Activated naive CD4-positive, alpha-beta T cell treated with anti-CD3 and anti-CD28 coated beads, Interleukin-2, amount 10 ng/mL, durations not matched to agents 7 days and 5 days (primary cell): ENCODE measurements around the gene CMKLR1.

Source experiments
- CTCF ChIA-PET: fragments of 350-600 bp; sonication (Branson Sonifier 250); formaldehyde crosslinking; loops from one replicate; lab custom pipeline; 2021; ENCODE audit warnings: antibody characterized with exemption; lab: Charles Lee
- DNase-seq: peaks from one replicate; pipeline ENCODE4 v3.0.0-alpha.2; 2020
- H3K27ac Mint-ChIP-seq: one replicate; pipeline ENCODE4 v1.8.0; 2021; ENCODE audit warnings: mild to moderate bottlenecking, moderate library complexity, mixed read lengths
- H3K27me3 Mint-ChIP-seq: one replicate; pipeline ENCODE4 v1.8.0; 2021; ENCODE audit warnings: mild to moderate bottlenecking, mixed read lengths
- H3K36me3 Mint-ChIP-seq: one replicate; pipeline ENCODE4 v1.8.0; 2021; ENCODE audit warnings: mixed read lengths
- H3K4me1 Mint-ChIP-seq: one replicate; pipeline ENCODE4 v1.8.0; 2021; ENCODE audit warnings: mixed read lengths
- H3K4me3 Mint-ChIP-seq: one replicate; pipeline ENCODE4 v1.8.0; 2021; ENCODE audit warnings: mild to moderate bottlenecking, moderate library complexity, mixed read lengths
- H3K9me3 Mint-ChIP-seq: one replicate; pipeline ENCODE4 v1.8.0; 2021; ENCODE audit warnings: mixed read lengths

Gene CMKLR1

DNA sequence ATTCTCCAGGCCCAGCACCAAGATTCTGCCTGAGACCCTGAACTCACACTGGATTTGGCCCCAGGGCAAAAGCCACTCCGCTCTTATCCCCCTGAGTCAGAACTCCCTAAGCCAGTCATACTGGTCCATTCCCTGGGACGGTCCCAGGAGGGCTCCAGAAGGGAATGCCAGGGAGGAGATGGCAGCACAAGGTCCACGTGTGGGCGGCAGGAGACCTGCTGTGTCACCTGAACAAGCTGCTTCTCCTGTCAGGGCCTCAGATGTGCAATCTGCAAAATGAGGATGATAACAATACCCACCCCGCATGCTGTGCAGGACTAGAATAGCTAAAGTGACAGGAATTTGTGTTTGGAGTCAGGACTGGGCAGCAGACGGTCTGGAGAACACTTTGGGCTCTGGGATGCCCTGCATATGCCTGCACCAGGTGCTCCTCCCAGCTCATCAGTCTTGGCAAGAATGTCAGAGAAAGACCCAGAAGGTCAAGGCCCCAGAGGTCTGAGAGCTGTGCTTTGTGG, 40.3 kb downstream of the CMKLR1 start:
- Mint-ChIP-seq H3K9me3 (no peaks in the 10 kb centered on the region), H3K27ac (no peak overlapping the region)

DNA sequence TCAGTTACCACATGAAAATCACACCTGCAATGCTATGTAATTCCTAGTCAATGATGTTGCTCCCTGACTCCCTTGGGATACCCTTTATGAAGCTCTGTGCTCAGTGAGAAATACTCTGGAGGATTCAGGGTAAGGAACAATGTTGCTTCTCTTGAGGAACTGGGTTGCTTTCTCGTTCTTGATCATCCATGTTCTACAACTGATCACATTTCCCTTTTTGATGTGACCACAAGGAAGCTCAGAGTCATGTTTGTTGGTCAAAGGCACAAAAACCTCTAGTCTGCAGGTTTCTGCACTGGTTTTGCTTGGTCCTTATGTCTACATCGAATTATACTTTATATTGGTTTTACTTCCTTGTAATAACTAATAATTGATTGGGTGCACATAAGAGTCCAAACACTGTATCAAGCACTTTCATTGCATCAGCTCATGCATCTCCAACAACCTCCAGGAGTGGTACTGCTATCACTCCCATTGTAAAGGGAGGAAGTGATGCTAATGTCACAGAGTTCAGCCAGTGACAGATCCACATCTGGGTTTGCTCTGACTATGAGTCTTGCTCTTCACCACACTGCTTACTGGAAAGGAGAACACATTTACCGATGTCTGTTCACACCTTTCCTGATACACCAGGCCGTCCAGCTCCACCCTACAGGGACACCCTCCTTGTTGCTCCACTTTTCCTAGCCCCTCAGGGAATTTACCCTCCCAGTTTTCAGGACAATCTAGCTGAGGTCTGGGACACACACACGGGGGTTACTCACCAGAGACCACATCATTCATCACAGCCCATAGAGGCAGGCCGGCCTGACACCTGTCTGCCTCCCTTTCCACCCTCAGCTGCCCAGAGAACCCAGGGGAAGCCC, 41.0 kb downstream of the CMKLR1 start:
- H3K9me3 Mint-ChIP-seq, result no peaks in the 10 kb centered on the region
- H3K4me1 Mint-ChIP-seq, result peaks cover 3% of the 10 kb centered on the region
- H3K27ac Mint-ChIP-seq, result no peak overlapping the region
- no peaks in the 10 kb centered on the region for H3K36me3 Mint-ChIP-seq
- peaks cover 25% of the 10 kb centered on the region for H3K27me3 Mint-ChIP-seq
- no peak for DNase-seq
- no peak overlapping the region for H3K4me3 Mint-ChIP-seq
- CTCF ChIA-PET, result no interaction called here

More for the DNA sequence above, 40.3 kb downstream of the CMKLR1 start:
- Mint-ChIP-seq H3K36me3 (no peaks in the 10 kb centered on the region), H3K4me1 (peaks cover 3% of the 10 kb centered on the region), H3K27me3 (peaks cover 28% of the 10 kb centered on the region), H3K4me3 (no peak overlapping the region)
- DNase-seq, result no peak
- CTCF ChIA-PET, result no interaction called here

DNA sequence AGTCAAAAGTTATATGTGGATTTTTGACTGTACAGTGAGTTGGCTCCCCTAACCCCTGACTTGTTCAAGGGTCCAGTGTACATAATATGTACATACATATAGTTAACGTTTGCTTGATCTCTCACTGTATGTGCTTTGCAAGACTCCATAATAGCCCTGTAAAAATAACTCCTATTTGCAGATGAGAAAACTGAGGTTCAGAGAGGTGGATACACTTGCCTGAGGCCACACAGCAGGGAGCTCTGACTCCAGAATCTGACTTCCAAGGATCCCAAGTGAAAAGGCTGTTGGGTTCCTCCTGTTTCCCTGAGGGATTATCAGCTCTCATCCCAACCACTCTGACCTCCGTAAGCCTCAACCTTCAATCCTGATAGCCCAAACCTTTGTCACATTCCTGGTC, 41.7 kb downstream of the CMKLR1 start:
- CTCF ChIA-PET, result no interaction called here
- Mint-ChIP-seq H3K27ac (no peak overlapping the region), H3K36me3 (no peaks in the 10 kb centered on the region), H3K4me3 (no peak overlapping the region), H3K4me1 (peaks cover 3% of the 10 kb centered on the region), H3K27me3 (peaks cover 26% of the 10 kb centered on the region), H3K9me3 (no peaks in the 10 kb centered on the region)
- DNase-seq, result no peak

DNA sequence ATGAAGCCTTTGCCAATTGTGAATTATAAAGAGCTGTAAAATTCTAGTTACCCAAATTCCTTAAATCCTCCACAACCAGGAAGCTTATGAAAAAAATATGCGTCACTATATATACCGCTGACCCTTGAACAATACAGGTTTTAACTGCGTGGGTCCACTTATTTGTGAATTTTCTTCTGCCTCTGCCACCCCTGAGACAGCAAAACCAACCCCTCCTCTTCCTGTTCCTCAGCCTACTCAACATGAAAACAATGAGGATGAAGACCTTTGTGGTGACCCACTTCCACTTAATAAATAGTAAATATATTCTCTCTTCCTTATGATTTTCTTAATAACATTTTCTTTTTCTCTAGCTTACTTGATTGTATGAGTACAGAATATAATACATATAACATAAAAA, 42.2 kb downstream of the CMKLR1 start:
- peaks cover 3% of the 10 kb centered on the region for H3K4me1 Mint-ChIP-seq
- peaks cover 31% of the 10 kb centered on the region for H3K27me3 Mint-ChIP-seq
- no peak overlapping the region for H3K27ac Mint-ChIP-seq
- H3K36me3 Mint-ChIP-seq, result no peaks in the 10 kb centered on the region
- no peak overlapping the region for H3K4me3 Mint-ChIP-seq
- CTCF ChIA-PET, result no interaction called here
- no peaks in the 10 kb centered on the region for H3K9me3 Mint-ChIP-seq
- DNase-seq, result no peak

DNA sequence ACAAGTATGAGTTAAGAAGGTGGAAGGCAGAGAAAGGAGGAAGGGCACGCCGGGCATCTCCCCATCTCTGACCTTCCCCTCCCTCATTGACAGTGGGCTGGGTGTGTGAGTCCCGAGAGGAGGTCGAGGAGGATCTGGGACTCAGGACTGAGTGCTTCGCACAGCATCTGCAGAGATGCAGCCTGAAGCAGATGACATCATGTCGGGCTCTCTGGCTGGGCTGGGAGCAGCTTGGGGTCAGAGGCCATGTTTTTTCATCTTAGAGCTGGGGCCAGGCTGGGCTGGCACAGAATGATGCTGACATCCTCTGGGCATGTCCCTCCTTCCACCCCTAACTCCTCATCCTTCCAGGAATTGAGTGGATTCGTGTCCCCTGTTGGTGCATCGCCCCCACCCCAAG, 43.5 kb downstream of the CMKLR1 start:
- Mint-ChIP-seq H3K4me3 (no peak overlapping the region), H3K9me3 (no peaks in the 10 kb centered on the region), H3K27ac (no peak overlapping the region), H3K36me3 (no peaks in the 10 kb centered on the region), H3K27me3 (peaks cover 35% of the 10 kb centered on the region), H3K4me1 (peaks cover 3% of the 10 kb centered on the region)
- DNase-seq, result no peak
- CTCF ChIA-PET, result no interaction called here

DNA sequence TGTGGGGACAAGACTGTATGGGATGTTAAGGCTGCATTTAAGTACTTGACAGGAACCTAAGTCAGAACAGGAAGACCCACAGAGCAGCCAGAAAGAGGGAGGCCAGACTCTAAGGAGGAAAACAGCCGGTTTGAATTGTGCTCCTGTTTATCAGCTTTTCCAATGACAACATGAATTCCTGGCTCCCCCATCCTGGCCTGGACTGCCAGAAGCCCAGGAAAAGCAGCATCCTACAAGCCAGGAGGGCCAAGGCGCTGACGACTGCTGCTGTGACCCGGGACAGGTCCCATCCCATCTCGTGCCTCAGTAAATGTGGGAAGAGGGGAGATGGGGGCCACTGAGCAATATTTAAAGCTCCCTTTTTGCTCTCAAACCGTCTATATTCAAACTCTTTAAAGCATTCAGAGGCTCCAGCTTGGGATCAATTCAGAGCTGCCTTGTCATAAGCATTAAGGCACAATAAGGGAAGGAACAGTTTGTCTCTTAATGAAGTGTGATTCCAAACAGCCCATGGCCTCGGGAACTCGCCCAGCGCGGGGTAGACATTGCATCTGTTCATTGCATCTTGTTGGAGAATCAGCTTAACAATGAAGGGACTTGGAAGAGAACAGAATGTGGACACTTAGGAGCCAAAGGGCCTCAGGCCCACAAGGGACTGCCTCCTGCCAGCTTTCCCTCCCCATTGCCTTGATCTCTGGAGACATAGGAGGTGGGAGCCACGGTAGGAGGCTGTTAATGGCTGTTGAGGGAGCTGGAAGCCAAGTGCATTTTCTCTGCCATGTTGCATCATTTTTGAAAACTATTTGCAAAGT, 49.6 kb downstream of the CMKLR1 start:
- peaks cover 20% of the 10 kb centered on the region for H3K27me3 Mint-ChIP-seq
- no peak overlapping the region for H3K4me3 Mint-ChIP-seq
- H3K9me3 Mint-ChIP-seq, result no peaks in the 10 kb centered on the region
- DNase-seq, result no peak
- no peaks in the 10 kb centered on the region for H3K36me3 Mint-ChIP-seq
- no peak overlapping the region for H3K27ac Mint-ChIP-seq
- CTCF ChIA-PET, result no interaction called here
- no peaks in the 10 kb centered on the region for H3K4me1 Mint-ChIP-seq

DNA sequence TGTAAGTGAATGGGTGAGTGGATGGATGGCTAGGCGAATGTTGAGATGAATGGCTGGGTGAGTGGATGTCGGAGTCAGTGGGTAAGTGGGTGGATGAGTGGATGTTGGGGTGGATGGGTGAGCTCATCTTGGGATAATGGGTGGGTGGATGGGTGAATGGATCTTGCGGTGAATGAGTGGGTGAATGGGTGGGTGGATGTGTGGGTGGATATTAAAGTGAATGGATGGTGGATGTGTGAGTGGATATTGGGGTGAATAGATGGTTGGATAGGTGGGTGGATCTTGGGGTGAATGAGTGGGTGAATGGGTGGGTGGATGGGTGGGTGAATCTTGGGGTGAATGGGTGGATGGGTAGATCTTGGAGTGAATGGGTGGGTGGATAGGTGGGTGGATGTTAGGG, 51.9 kb downstream of the CMKLR1 start:
- no peak for DNase-seq

DNA sequence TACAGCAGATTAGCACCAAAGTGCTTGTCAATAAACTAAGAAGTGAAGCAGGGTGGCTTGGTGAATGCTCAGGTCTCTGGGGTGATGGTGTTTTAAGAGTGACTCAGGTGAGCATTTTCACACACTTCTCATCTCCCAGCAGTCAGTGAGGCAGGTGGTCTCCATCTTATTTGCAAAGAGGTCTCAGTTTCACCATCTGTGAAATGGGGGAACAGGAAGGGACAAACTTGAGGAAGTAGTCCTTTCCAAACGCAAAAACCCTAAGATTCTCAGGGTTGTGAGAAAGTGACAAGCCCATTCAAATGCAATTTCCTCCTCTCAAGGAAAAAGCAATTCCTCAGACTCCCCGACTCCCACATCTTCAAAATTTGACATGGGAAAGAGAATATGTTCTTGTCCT, 54.1 kb downstream of the CMKLR1 start:
- Mint-ChIP-seq H3K4me3 (no peak overlapping the region), H3K36me3 (no peaks in the 10 kb centered on the region), H3K27ac (no peak overlapping the region), H3K4me1 (peaks cover 16% of the 10 kb centered on the region), H3K27me3 (peaks cover 33% of the 10 kb centered on the region), H3K9me3 (no peaks in the 10 kb centered on the region)
- no peak for DNase-seq
- CTCF ChIA-PET, result no interaction called here

More for the DNA sequence above, 51.9 kb downstream of the CMKLR1 start:
- Mint-ChIP-seq H3K4me1 (peaks cover 15% of the 10 kb centered on the region), H3K27ac (no peak overlapping the region), H3K4me3 (no peak overlapping the region), H3K9me3 (no peaks in the 10 kb centered on the region), H3K27me3 (peaks cover 25% of the 10 kb centered on the region), H3K36me3 (no peaks in the 10 kb centered on the region)
- CTCF ChIA-PET, result no interaction called here

DNA sequence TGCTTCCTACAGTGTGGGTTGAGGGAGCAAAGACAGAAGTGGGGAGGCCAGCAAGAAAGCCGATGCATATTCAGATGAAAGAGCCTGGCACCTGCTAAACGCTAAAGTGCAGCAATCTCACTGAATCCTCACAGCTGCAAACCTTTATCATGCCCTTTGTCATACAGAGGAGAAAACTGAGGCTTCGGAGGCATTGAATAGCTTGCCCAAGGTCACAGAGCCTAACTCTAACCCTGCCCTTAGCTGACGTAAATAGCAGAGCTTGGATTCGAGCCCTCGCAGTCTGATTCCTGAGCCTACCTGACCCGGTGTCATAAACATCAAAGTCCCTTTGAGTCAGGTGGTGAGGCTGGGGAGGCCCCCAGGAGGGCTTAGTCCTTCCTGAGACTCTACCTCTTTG, 54.9 kb downstream of the CMKLR1 start:
- H3K9me3 Mint-ChIP-seq, result no peaks in the 10 kb centered on the region
- peaks cover 16% of the 10 kb centered on the region for H3K4me1 Mint-ChIP-seq
- no peak overlapping the region for H3K4me3 Mint-ChIP-seq
- CTCF ChIA-PET, result no interaction called here
- peaks cover 37% of the 10 kb centered on the region for H3K27me3 Mint-ChIP-seq
- no peak for DNase-seq
- no peak overlapping the region for H3K27ac Mint-ChIP-seq
- no peaks in the 10 kb centered on the region for H3K36me3 Mint-ChIP-seq

DNA sequence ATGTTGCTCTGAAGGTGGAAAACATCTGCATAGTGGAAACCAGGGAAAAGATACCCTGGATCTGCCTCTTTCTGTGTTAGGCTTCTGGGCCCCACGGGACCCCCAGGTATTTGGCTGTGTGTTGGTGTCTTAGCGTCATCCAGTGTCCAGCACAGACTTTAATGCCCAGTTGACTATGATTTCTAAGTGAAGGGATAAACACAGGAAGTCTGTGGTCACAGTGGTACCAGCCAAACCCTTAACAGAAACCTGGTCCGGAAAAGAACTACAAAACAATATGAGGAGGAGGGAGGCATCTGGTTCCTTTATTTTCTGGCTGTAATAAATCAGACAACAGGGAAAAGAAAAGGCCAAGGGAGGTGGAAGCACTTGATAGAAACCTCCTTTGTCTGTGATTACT, 56.4 kb downstream of the CMKLR1 start:
- peaks cover 32% of the 10 kb centered on the region for H3K27me3 Mint-ChIP-seq
- peaks cover 18% of the 10 kb centered on the region for H3K4me1 Mint-ChIP-seq
- no peaks in the 10 kb centered on the region for H3K36me3 Mint-ChIP-seq
- H3K4me3 Mint-ChIP-seq, result no peak overlapping the region
- no peaks in the 10 kb centered on the region for H3K9me3 Mint-ChIP-seq
- no peak overlapping the region for H3K27ac Mint-ChIP-seq
- CTCF ChIA-PET, result no interaction called here
- DNase-seq, result no peak

DNA sequence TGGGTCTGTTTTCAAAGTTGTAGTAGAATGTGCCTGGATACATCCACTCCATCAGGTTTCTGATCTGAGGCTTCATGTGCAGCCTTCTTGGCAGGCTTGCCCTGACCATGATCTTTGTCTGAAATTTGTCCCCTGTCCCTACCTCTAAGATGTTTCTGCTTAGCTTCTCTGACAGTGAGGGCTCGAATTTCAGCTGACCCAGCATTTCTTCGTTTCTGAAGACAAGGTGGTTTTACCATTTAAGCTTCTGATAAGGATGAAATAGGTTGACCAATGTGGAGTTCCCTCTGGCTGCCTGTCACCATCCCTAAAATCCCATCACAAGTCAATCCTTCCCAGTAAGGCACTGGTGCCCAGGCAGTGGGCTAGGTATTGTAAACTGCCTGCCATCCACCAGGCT, 57.0 kb downstream of the CMKLR1 start:
- CTCF ChIA-PET, result no interaction called here
- Mint-ChIP-seq H3K36me3 (no peaks in the 10 kb centered on the region), H3K4me1 (peaks cover 18% of the 10 kb centered on the region), H3K27me3 (peaks cover 34% of the 10 kb centered on the region), H3K27ac (no peak overlapping the region), H3K9me3 (no peaks in the 10 kb centered on the region), H3K4me3 (no peak overlapping the region)
- no peak for DNase-seq

DNA sequence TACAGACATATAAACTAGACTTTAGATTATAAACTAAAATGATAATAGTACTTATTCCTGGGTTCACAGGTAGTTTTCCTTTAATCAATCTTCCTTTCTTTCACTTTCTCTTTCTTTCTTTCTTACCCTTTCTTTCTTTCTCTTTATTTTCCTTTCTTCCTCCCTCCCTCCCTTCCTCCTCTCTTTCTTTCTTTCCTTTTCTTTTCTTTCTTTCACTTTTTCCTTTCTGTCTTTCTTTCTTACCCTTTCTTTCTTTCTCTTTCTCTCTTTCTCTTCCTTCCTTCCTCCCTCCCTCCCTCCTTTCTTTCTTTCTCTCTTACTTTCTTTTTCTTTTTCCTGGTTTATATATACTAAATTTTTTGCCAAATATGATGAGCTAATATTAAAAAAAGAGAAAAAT, 61.5 kb downstream of the CMKLR1 start:
- no peak for DNase-seq
- Mint-ChIP-seq H3K27ac (no peak overlapping the region), H3K27me3 (peaks cover 26% of the 10 kb centered on the region), H3K4me1 (peaks cover 7% of the 10 kb centered on the region), H3K4me3 (no peak overlapping the region), H3K9me3 (no peaks in the 10 kb centered on the region), H3K36me3 (no peaks in the 10 kb centered on the region)
- CTCF ChIA-PET, result no interaction called here

DNA sequence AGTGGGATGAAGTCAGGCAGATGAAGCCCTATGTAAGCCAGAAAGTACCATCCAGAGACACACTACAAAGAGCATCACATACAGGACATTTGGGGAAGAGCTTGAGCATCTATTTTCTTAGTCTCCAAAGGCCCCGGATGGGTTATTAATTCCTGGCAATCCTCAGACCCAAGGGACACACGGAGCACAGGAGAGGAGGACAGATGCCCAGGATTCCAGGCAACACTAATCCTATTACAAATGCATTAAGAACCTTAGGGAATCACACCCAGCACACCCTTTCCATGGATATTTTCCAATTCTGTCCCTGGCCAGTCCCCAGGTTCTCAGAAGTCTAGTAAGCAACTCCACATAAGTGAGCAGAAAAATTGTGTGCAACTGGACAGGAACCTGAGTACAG, 65.9 kb downstream of the CMKLR1 start:
- H3K4me3 Mint-ChIP-seq, result no peak overlapping the region
- DNase-seq, result no peak
- H3K27me3 Mint-ChIP-seq, result peaks cover 7% of the 10 kb centered on the region
- peaks cover 2% of the 10 kb centered on the region for H3K4me1 Mint-ChIP-seq
- no peak overlapping the region for H3K27ac Mint-ChIP-seq
- H3K9me3 Mint-ChIP-seq, result no peaks in the 10 kb centered on the region
- H3K36me3 Mint-ChIP-seq, result no peaks in the 10 kb centered on the region
- CTCF ChIA-PET, result no interaction called here

DNA sequence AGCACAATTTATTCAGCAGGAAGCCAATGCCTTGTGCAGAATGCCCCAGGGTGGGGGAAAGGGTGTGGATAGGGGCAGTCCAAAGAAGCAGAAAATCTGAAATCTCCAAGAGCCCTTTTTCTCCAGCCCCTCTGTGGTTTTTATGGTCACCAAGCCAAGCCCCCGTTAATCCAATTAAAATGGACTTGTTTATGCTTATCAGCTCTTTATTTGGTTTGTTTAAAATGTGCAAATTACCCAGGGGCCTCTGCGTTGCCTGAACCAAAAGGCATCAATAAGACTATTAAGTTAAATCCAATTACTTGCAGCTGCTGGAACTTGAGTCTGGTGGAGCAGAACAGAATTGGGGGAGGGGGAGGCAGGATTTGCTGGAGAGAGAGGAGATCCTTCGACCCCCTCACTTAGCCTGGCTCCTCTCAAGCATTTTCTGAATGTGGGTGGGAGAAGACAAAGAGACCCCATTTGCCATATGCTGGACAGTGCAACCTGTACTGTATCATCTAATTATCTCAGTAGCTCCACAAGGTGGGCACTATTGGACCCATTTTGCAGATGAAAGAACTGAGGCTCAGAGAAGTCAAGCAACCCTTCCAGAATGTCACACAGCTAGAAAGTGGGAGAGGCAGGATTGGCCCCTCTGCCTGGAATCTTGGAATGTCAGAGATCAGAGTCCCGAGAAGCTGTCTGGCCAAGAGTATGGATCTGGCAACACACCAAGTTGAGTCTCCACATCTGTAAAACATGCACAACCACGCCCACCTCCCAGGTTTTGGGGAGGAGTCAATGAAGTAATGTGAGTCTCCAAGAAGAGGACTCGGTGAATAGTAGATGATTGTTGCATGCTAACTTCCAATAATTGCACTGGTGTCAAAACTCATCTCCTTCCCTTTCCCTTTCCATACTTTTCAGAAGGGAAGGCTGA, 66.9 kb downstream of the CMKLR1 start:
- Mint-ChIP-seq H3K4me3 (no peak overlapping the region), H3K27ac (no peak overlapping the region), H3K27me3 (peaks cover 3% of the 10 kb centered on the region), H3K36me3 (no peaks in the 10 kb centered on the region), H3K9me3 (no peaks in the 10 kb centered on the region), H3K4me1 (no peaks in the 10 kb centered on the region)
- DNase-seq, result no peak
- CTCF ChIA-PET, result no interaction called here
